ENCODE measurements around the gene KIF6.
"Not testable (repeated sequence)": the region's sequence is repeated elsewhere in the genome, so short reads cannot be mapped to it uniquely, and the experiment has no call there.

GRCh38 chr6:39502362-39502955 lies 222.7 kb downstream of the KIF6 start:
- TF ChIP-seq CTCF, POLR2A (IDR thresholded peaks at IDR 0.05): not testable (repeated sequence)
